Neural cell (in vitro differentiated cells): ENCODE data around the gene GPR152. TPM values are rescaled to one million over a fixed set of nuclear protein-coding genes. Genes with fewer than 3 reads are reported as not detected.

Experiments
- H2AFZ ChIP-seq: fragments of 200-600, 300-800 bp; sonication (generic), shearing (Covaris generic); 2 replicates; pipeline ENCODE4 v1.6.0; 2014; ENCODE audit warnings: low read depth, mild to moderate bottlenecking, antibody characterized with exemption, low read length, moderate library complexity
- H3F3A ChIP-seq: fragments of 200-600 bp; shearing (Covaris generic); 2 replicates; pipeline ENCODE4 v1.6.1; 2016; ENCODE audit warnings: mild to moderate bottlenecking, moderate library complexity, mixed read lengths, antibody characterized with exemption, low read length; ENCODE audit not compliant: insufficient read depth, poor library complexity, severe bottlenecking
- H3K27ac ChIP-seq: fragments of 200-600, 300-800 bp; sonication (generic), shearing (Covaris generic); 2 replicates; pipeline ENCODE4 v1.5.1; 2014; ENCODE audit warnings: mild to moderate bottlenecking, low read length, moderate library complexity
- H3K27me3 ChIP-seq: fragments of 300-800, 200-600 bp; sonication (generic), shearing (Covaris generic); 2 replicates; pipeline ENCODE4 v1.6.0; 2014; ENCODE audit warnings: mild to moderate bottlenecking, low read depth, low read length, moderate library complexity; ENCODE audit not compliant: insufficient read depth
- H3K36me3 ChIP-seq: fragments of 300-800, 200-600 bp; sonication (generic), shearing (Covaris generic); 2 replicates; pipeline ENCODE4 v1.5.1; 2014; ENCODE audit warnings: mild to moderate bottlenecking, antibody characterized with exemption, low read length, moderate library complexity; ENCODE audit not compliant: insufficient read depth
- H3K4me2 ChIP-seq: fragments of 300-800, 200-600 bp; sonication (generic), shearing (Covaris generic); 2 replicates; pipeline ENCODE4 v1.6.0; 2014; ENCODE audit warnings: mild to moderate bottlenecking, low read length
- H3K4me3 ChIP-seq: fragments of 300-800, 200-600 bp; sonication (generic), shearing (Covaris generic); 2 replicates; pipeline ENCODE4 v1.5.1; 2014; ENCODE audit warnings: mild to moderate bottlenecking, low read length, moderate library complexity
- H3K79me2 ChIP-seq: fragments of 200-600 bp; shearing (Covaris generic); replicated peaks from 2 replicates; pipeline ENCODE4 v1.6.0; 2014; ENCODE audit warnings: mild to moderate bottlenecking, low read length, moderate library complexity; ENCODE audit not compliant: insufficient read depth
- H3K9ac ChIP-seq: fragments of 300-800, 200-600 bp; sonication (generic), shearing (Covaris generic); 2 replicates; pipeline ENCODE4 v1.6.1; 2016; ENCODE audit warnings: mild to moderate bottlenecking, low read length, mixed read lengths
- H3K9me2 ChIP-seq: fragments of 200-600 bp; shearing (Covaris generic); 2 replicates; pipeline ENCODE4 v1.6.1; 2016; ENCODE audit warnings: mild to moderate bottlenecking, low read length, mixed read lengths; ENCODE audit not compliant: insufficient read depth
- H3K9me3 ChIP-seq: fragments of 200-600, 300-800 bp; sonication (generic), shearing (Covaris generic); 2 replicates; pipeline ENCODE4 v1.6.1; 2016; ENCODE audit warnings: mild to moderate bottlenecking, mixed run types, low read length, moderate library complexity, mixed read lengths
- H4K20me1 ChIP-seq: fragments of 200-600 bp; shearing (Covaris generic); 2 replicates; pipeline ENCODE4 v1.6.1; 2016; ENCODE audit warnings: mild to moderate bottlenecking, mixed run types; ENCODE audit not compliant: insufficient read depth
- EP300 ChIP-seq: fragments of 450-650 bp; conservative IDR thresholded peaks from 2 replicates; pipeline ENCODE4 v1.6.1; 2014; ENCODE audit warnings: antibody characterized with exemption, mild to moderate bottlenecking, moderate library complexity; ENCODE audit not compliant: poor library complexity, severe bottlenecking
- EZH2 ChIP-seq: fragments of 200-600, 300-800 bp; shearing (Covaris generic), sonication (generic); IDR thresholded peaks from 2 replicates; pipeline ENCODE4 v1.6.1; 2014; ENCODE audit warnings: antibody characterized with exemption, low read length, borderline replicate concordance, mild to moderate bottlenecking; ENCODE audit not compliant: insufficient read depth, poor library complexity, severe bottlenecking
- MXI1 ChIP-seq: fragments of 450-650 bp; conservative IDR thresholded peaks from 2 replicates; pipeline ENCODE4 v1.6.1; 2014; ENCODE audit warnings: antibody characterized with exemption, mild to moderate bottlenecking; ENCODE audit not compliant: poor library complexity, severe bottlenecking
- POLR2AphosphoS5 ChIP-seq: IDR thresholded peaks from 2 replicates; pipeline ENCODE4 v1.6.1; 2012
- RAD21 ChIP-seq: fragments of 450-650 bp; conservative IDR thresholded peaks from 2 replicates; pipeline ENCODE4 v1.6.1; 2014; ENCODE audit warnings: antibody characterized with exemption, mild to moderate bottlenecking, moderate library complexity
- SMC3 ChIP-seq: fragments of 450-650 bp; conservative IDR thresholded peaks from 2 replicates; pipeline ENCODE4 v1.6.1; 2014; ENCODE audit warnings: antibody characterized with exemption, mild to moderate bottlenecking, moderate library complexity; ENCODE audit not compliant: poor library complexity
- TAF1 ChIP-seq: IDR thresholded peaks from 2 replicates; pipeline ENCODE4 v1.6.1; 2012; ENCODE audit warnings: low read depth
- polyA plus RNA-seq: library from polyadenylated mRNA; depleted of rRNA; stranded (reverse); fragments of >200 nt; gene quantifications from 2 replicates; pipeline ENCODE4 v1.2.3, GENCODE V29; 2014
- TF ChIP-seq, protein P1 (sequence below): fragments of 450-650 bp; IDR thresholded peaks from 2 replicates; pipeline ENCODE4 v1.5.1; 2014; ENCODE audit warnings: antibody characterized with exemption, mild to moderate bottlenecking, moderate library complexity; ENCODE audit not compliant: poor library complexity, severe bottlenecking
- TF ChIP-seq, protein P2 (sequence below): IDR thresholded peaks from 2 replicates; pipeline ENCODE4 v1.6.1; 2012; ENCODE audit warnings: borderline replicate concordance

GPR152 gene
- polyA plus RNA-seq, 1 donor from 2014 or later: not detected

DNA sequence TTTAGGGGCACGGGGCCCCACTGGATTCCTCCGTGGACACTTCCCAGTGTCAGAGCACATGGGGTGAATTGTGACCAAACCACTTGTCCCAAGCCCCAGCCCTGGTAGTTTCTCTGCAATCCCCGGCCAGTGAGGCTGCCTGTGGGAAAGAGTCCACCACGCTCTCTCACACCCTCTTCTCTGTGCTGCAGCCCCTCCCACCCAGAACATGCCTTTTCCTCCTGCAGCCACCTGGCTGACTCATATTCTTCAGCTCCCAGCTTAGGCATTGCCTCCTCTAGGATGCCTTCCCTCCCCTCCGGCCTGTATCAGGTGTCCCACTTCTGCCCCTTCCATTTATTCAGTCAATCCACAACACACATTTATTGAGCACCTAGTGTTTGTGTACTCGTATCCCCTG is 29.6 kb downstream of the GPR152 start:
- no peaks in the 10 kb centered on the region for H3K79me2 ChIP-seq
- H3K27ac ChIP-seq: no peak overlapping the region
- no peaks in the 10 kb centered on the region for H3K27me3 ChIP-seq
- no peak for TF ChIP-seq MXI1
- TF ChIP-seq EP300: no peak
- TF ChIP-seq POLR2AphosphoS5: no peak
- TF ChIP-seq TAF1: no peak
- TF ChIP-seq EZH2: no peak
- TF ChIP-seq, protein P1, sequence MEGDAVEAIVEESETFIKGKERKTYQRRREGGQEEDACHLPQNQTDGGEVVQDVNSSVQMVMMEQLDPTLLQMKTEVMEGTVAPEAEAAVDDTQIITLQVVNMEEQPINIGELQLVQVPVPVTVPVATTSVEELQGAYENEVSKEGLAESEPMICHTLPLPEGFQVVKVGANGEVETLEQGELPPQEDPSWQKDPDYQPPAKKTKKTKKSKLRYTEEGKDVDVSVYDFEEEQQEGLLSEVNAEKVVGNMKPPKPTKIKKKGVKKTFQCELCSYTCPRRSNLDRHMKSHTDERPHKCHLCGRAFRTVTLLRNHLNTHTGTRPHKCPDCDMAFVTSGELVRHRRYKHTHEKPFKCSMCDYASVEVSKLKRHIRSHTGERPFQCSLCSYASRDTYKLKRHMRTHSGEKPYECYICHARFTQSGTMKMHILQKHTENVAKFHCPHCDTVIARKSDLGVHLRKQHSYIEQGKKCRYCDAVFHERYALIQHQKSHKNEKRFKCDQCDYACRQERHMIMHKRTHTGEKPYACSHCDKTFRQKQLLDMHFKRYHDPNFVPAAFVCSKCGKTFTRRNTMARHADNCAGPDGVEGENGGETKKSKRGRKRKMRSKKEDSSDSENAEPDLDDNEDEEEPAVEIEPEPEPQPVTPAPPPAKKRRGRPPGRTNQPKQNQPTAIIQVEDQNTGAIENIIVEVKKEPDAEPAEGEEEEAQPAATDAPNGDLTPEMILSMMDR: no peak
- no peak for TF ChIP-seq SMC3
- TF ChIP-seq RAD21: no peak
- TF ChIP-seq, protein P2, sequence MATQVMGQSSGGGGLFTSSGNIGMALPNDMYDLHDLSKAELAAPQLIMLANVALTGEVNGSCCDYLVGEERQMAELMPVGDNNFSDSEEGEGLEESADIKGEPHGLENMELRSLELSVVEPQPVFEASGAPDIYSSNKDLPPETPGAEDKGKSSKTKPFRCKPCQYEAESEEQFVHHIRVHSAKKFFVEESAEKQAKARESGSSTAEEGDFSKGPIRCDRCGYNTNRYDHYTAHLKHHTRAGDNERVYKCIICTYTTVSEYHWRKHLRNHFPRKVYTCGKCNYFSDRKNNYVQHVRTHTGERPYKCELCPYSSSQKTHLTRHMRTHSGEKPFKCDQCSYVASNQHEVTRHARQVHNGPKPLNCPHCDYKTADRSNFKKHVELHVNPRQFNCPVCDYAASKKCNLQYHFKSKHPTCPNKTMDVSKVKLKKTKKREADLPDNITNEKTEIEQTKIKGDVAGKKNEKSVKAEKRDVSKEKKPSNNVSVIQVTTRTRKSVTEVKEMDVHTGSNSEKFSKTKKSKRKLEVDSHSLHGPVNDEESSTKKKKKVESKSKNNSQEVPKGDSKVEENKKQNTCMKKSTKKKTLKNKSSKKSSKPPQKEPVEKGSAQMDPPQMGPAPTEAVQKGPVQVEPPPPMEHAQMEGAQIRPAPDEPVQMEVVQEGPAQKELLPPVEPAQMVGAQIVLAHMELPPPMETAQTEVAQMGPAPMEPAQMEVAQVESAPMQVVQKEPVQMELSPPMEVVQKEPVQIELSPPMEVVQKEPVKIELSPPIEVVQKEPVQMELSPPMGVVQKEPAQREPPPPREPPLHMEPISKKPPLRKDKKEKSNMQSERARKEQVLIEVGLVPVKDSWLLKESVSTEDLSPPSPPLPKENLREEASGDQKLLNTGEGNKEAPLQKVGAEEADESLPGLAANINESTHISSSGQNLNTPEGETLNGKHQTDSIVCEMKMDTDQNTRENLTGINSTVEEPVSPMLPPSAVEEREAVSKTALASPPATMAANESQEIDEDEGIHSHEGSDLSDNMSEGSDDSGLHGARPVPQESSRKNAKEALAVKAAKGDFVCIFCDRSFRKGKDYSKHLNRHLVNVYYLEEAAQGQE: no peak
- H3K9ac ChIP-seq: no peak overlapping the region
- no peak overlapping the region for H3K4me2 ChIP-seq
- H3K36me3 ChIP-seq: no peaks in the 10 kb centered on the region
- no peak overlapping the region for H2AFZ ChIP-seq
- no peaks in the 10 kb centered on the region for H3F3A ChIP-seq
- no peaks in the 10 kb centered on the region for H4K20me1 ChIP-seq
- no peaks in the 10 kb centered on the region for H3K9me3 ChIP-seq
- H3K9me2 ChIP-seq: no peaks in the 10 kb centered on the region
- H3K4me3 ChIP-seq: no peak overlapping the region

DNA sequence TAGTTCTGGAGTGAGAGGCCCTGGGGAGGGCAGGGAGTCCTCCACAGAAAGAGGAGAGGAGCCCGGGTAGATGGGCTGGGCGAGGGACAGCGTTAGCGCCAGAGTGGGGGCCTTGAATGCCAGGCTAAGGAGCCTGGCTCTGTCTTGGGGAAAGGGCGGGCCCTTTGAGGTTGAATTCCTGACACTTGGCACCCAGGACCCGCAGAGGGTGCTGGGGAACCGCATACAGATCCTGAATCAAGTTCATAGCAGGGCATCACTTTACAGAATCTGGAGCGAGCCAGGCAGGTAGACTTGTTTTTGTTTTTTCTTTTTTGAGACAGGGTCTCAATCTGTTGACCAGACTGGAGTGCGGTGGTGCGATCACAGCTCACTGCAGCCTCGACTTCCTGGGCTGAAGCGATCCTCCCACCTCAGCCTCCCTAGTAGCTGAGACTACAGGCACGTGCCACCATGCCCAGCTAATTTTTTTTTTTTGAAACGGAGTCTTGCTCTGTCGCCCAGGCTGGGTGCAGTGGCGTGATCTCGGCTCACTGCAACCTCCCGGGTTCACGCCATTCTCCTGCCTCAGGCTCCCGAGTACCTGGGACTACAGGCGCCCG is 31.0 kb downstream of the GPR152 start:
- Histone ChIP-seq H2AFZ (no peak overlapping the region), H3K4me2 (no peak overlapping the region), H3K27ac (no peak overlapping the region)

More for the DNA sequence above, 31.0 kb downstream of the GPR152 start:
- Histone ChIP-seq H3K36me3 (no peaks in the 10 kb centered on the region), H3K9ac (no peak overlapping the region), H3K27me3 (peaks cover 4% of the 10 kb centered on the region), H3F3A (no peaks in the 10 kb centered on the region), H3K79me2 (no peaks in the 10 kb centered on the region), H3K4me3 (peak overlapping the region; percentile 57), H3K9me2 (no peaks in the 10 kb centered on the region), H4K20me1 (no peaks in the 10 kb centered on the region), H3K9me3 (no peaks in the 10 kb centered on the region)
- TF ChIP-seq, protein P2: no peak
- TF ChIP-seq, protein P1: no peak
- TF ChIP-seq EZH2 (no peak), POLR2AphosphoS5 (no peak), MXI1 (no peak), SMC3 (no peak)
